WTC11 (cell line): ENCODE results near the gene MCF2L2. TPM values are rescaled to one million over a fixed set of nuclear protein-coding genes. Genes with fewer than 3 reads are reported as not detected.

ENCODE experiments used
- ATAC-seq: fragments of 200-7000 bp; cut with Tn5 transposase; 2 replicates; pipeline ENCODE4 v1.10.0; 2021; ENCODE audit warnings: mild to moderate bottlenecking, moderate library complexity
- CTCF ChIA-PET: fragments of 300-600 bp; sonication (Branson Sonifier 250); formaldehyde crosslinking; loops from one replicate; lab custom pipeline; 2021; ENCODE audit warnings: antibody characterized with exemption; lab: Charles Lee
- POLR2A ChIA-PET: fragments of 350-600 bp; sonication (Branson Sonifier 250); formaldehyde crosslinking; loops from one replicate; lab custom pipeline; 2021; ENCODE audit warnings: antibody characterized with exemption; lab: Charles Lee
- DNase-seq: peaks from one replicate; pipeline ENCODE4 v3.0.0; 2021; ENCODE audit warnings: low spot score
- H3K27ac Mint-ChIP-seq: 2 replicates; pipeline ENCODE4 v1.8.0; 2021; ENCODE audit warnings: mixed read lengths
- H3K27me3 Mint-ChIP-seq: 2 replicates; pipeline ENCODE4 v1.8.0; 2021; ENCODE audit warnings: low read depth, mild to moderate bottlenecking, moderate library complexity, mixed read lengths
- H3K36me3 Mint-ChIP-seq: 2 replicates; pipeline ENCODE4 v1.8.0; 2021; ENCODE audit warnings: mixed read lengths
- H3K4me1 Mint-ChIP-seq: 2 replicates; pipeline ENCODE4 v1.8.0; 2022; ENCODE audit warnings: mixed read lengths
- H3K4me3 Mint-ChIP-seq: 2 replicates; pipeline ENCODE4 v1.8.0; 2021; ENCODE audit warnings: mild to moderate bottlenecking, moderate library complexity, mixed read lengths
- H3K9me3 Mint-ChIP-seq: 2 replicates; pipeline ENCODE4 v1.8.0; 2021; ENCODE audit warnings: mixed read lengths
- CREB1 ChIP-seq: sonication (generic); formaldehyde crosslinking; IDR thresholded peaks from 2 replicates; pipeline ENCODE4 v1.8.0; 2023; ENCODE audit warnings: mild to moderate bottlenecking, missing genetic modification reagents
- CREM ChIP-seq: sonication (generic); formaldehyde crosslinking; IDR thresholded peaks from 2 replicates; pipeline ENCODE4 v1.8.1; 2022; ENCODE audit warnings: mild to moderate bottlenecking, missing genetic modification reagents, moderate library complexity
- NFATC4 ChIP-seq: fragments of 250-450 bp; sonication (Bioruptor Pico); IDR thresholded peaks from 2 replicates; pipeline ENCODE4 v1.9.0; 2021; ENCODE audit warnings: mild to moderate bottlenecking
- SOX15 ChIP-seq: fragments of 250-450 bp; sonication (Bioruptor Pico); IDR thresholded peaks from 2 replicates; pipeline ENCODE4 v1.9.0; 2021; ENCODE audit warnings: mild to moderate bottlenecking
- TEAD4 ChIP-seq: sonication (generic); formaldehyde crosslinking; IDR thresholded peaks from 2 replicates; pipeline ENCODE4 v1.8.0; 2022; ENCODE audit warnings: mild to moderate bottlenecking, missing genetic modification reagents
- total RNA-seq: library from RNA; stranded (reverse); gene quantifications from 3 replicates; pipeline ENCODE4 v1.2.3, GENCODE V29; 2021
- TF ChIP-seq, protein P1 (sequence below): sonication (generic); formaldehyde crosslinking; IDR thresholded peaks from 2 replicates; pipeline ENCODE4 v1.8.1; 2023; ENCODE audit warnings: mild to moderate bottlenecking, missing genetic modification reagents, borderline replicate concordance
- TF ChIP-seq, protein P2 (sequence below): sonication (generic); formaldehyde crosslinking; IDR thresholded peaks from 2 replicates; pipeline ENCODE4 v1.8.0; 2022; ENCODE audit warnings: mild to moderate bottlenecking, missing genetic modification reagents
- TF ChIP-seq, protein P3 (sequence below): sonication (generic); formaldehyde crosslinking; IDR thresholded peaks from 2 replicates; pipeline ENCODE4 v1.8.1; 2023; ENCODE audit warnings: mild to moderate bottlenecking, missing genetic modification reagents
- TF ChIP-seq, protein P4 (sequence below): fragments of 250-450 bp; sonication (Bioruptor Pico); IDR thresholded peaks from 2 replicates; pipeline ENCODE4 v1.8.0; 2021; ENCODE audit warnings: mild to moderate bottlenecking
- TF ChIP-seq, protein P5 (sequence below): sonication (generic); formaldehyde crosslinking; IDR thresholded peaks from 2 replicates; pipeline ENCODE4 v1.8.0; 2023; ENCODE audit warnings: mild to moderate bottlenecking, missing genetic modification reagents

MCF2L2 gene
- total RNA-seq, 1 experiment from 2014 or later = 7.5 TPM

DNA sequence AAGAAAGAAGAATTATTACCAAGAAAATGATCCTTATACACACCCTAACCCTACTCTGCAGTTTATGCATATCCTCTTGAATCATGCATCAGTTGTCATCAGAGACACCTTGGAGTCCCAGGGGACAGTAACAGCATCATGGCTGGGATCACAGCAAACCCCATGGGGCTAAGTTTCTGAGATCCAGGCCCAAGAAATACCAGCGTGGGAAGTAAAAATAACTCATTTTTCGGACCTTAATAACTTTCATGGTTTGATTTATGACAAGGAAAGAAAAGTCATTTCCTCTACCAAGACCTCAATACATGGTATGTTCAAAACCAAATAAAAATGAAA, 214.2 kb downstream of the MCF2L2 start (continued):
- TF ChIP-seq, protein P1, sequence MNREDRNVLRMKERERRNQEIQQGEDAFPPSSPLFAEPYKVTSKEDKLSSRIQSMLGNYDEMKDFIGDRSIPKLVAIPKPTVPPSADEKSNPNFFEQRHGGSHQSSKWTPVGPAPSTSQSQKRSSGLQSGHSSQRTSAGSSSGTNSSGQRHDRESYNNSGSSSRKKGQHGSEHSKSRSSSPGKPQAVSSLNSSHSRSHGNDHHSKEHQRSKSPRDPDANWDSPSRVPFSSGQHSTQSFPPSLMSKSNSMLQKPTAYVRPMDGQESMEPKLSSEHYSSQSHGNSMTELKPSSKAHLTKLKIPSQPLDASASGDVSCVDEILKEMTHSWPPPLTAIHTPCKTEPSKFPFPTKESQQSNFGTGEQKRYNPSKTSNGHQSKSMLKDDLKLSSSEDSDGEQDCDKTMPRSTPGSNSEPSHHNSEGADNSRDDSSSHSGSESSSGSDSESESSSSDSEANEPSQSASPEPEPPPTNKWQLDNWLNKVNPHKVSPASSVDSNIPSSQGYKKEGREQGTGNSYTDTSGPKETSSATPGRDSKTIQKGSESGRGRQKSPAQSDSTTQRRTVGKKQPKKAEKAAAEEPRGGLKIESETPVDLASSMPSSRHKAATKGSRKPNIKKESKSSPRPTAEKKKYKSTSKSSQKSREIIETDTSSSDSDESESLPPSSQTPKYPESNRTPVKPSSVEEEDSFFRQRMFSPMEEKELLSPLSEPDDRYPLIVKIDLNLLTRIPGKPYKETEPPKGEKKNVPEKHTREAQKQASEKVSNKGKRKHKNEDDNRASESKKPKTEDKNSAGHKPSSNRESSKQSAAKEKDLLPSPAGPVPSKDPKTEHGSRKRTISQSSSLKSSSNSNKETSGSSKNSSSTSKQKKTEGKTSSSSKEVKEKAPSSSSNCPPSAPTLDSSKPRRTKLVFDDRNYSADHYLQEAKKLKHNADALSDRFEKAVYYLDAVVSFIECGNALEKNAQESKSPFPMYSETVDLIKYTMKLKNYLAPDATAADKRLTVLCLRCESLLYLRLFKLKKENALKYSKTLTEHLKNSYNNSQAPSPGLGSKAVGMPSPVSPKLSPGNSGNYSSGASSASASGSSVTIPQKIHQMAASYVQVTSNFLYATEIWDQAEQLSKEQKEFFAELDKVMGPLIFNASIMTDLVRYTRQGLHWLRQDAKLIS (CRISPR knock-in tag) = no peak

DNA sequence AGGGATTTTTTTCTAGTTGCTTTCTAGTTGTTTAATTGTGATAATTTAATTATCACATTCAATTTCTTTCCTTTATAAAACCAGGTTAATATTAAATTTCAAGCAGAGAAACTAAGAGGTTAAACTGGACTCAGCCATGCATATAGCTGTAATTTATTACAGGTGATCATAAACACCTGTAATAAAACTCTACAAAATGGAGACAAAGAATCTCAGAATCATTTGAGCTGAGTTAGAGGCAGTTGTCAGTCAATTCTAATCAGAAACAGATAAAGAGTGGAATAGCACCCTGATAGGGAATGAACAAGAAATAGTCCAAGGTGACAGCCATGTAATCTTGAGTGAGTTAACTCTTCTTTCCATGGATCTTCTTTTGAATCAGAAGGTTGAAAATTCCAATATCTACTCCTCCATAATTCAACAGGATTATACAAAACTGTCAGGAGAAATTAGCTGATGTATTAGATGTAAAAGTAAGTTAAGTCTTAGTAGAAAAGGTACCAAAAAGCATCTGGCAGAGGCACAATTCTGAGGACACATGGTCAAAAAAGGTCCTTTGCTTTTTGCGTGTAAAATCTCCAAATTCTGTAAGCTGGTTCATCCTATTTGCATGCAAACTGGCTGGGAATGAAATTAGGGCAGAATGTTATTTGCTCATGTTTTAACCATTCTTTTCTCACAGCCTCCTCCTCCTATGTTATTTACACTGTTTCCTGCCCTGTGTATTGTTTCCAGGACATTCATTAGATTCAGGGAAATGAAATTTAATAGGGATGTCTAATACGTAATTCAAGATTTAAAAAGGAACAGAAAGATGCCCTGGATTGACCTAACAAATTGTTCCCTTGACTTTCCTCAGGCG, 214.8 kb downstream of the MCF2L2 start:
- TF ChIP-seq TEAD4 (CRISPR knock-in tag) (no peak), SOX15 (CRISPR knock-in tag) (no peak), NFATC4 (CRISPR knock-in tag) (no peak)
- no peak for ATAC-seq
- POLR2A ChIA-PET = interaction anchor here (0.5 kb wide), 1 partner anchor 227 kb away, joined by 3 read pairs; no protein-coding TSS in a partner anchor

DNA sequence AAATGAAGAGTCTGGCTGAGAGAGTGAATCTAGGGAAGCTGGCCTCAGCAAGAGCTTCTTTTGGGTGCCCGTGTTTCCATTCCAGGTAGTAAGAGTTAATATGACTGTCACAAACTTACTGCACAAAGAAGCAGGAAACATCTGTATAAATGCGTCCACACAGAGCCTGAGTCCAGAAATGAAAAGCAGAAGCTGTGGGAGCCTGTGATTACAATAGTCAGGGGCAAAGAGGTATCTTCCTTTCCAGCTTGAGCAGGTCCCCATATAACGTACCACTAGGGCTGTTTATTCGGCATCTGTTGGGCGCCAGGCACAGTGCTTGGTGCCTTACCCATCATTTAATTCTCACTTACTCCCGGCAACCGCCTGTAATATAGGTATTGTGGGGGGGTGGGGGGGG, 215.9 kb downstream of the MCF2L2 start:
- Mint-ChIP-seq H3K4me3 (no peak overlapping the region), H3K27ac (no peak overlapping the region), H3K4me1 (peaks cover 3% of the 10 kb centered on the region; the same call in 1 of the 2 replicates), H3K27me3 (no peaks in the 10 kb centered on the region), H3K9me3 (peaks cover 17% of the 10 kb centered on the region), H3K36me3 (peaks cover 12% of the 10 kb centered on the region; the same call in 1 of the 2 replicates)
- ATAC-seq (no peak), DNase-seq (no peak)
- ChIA-PET CTCF (interaction anchor here (0.6 to 1.2 kb wide), 2 partner anchors 34 to 75 kb away, joined by 3 to 4 read pairs; no protein-coding TSS in a partner anchor), POLR2A (no interaction called here)
- TF ChIP-seq, protein P2, sequence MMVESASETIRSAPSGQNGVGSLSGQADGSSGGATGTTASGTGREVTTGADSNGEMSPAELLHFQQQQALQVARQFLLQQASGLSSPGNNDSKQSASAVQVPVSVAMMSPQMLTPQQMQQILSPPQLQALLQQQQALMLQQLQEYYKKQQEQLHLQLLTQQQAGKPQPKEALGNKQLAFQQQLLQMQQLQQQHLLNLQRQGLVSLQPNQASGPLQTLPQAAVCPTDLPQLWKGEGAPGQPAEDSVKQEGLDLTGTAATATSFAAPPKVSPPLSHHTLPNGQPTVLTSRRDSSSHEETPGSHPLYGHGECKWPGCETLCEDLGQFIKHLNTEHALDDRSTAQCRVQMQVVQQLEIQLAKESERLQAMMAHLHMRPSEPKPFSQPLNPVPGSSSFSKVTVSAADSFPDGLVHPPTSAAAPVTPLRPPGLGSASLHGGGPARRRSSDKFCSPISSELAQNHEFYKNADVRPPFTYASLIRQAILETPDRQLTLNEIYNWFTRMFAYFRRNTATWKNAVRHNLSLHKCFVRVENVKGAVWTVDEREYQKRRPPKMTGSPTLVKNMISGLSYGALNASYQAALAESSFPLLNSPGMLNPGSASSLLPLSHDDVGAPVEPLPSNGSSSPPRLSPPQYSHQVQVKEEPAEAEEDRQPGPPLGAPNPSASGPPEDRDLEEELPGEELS (CRISPR knock-in tag) = no peak
- TF ChIP-seq, protein P3, sequence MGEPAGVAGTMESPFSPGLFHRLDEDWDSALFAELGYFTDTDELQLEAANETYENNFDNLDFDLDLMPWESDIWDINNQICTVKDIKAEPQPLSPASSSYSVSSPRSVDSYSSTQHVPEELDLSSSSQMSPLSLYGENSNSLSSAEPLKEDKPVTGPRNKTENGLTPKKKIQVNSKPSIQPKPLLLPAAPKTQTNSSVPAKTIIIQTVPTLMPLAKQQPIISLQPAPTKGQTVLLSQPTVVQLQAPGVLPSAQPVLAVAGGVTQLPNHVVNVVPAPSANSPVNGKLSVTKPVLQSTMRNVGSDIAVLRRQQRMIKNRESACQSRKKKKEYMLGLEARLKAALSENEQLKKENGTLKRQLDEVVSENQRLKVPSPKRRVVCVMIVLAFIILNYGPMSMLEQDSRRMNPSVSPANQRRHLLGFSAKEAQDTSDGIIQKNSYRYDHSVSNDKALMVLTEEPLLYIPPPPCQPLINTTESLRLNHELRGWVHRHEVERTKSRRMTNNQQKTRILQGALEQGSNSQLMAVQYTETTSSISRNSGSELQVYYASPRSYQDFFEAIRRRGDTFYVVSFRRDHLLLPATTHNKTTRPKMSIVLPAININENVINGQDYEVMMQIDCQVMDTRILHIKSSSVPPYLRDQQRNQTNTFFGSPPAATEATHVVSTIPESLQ (CRISPR knock-in tag) = no peak
- TF ChIP-seq, protein P4, sequence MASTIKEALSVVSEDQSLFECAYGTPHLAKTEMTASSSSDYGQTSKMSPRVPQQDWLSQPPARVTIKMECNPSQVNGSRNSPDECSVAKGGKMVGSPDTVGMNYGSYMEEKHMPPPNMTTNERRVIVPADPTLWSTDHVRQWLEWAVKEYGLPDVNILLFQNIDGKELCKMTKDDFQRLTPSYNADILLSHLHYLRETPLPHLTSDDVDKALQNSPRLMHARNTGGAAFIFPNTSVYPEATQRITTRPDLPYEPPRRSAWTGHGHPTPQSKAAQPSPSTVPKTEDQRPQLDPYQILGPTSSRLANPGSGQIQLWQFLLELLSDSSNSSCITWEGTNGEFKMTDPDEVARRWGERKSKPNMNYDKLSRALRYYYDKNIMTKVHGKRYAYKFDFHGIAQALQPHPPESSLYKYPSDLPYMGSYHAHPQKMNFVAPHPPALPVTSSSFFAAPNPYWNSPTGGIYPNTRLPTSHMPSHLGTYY = no peak
- TF ChIP-seq CREM (CRISPR knock-in tag) (no peak), CREB1 (CRISPR knock-in tag) (no peak)
- TF ChIP-seq, protein P1 (CRISPR knock-in tag) = no peak
- TF ChIP-seq, protein P5, sequence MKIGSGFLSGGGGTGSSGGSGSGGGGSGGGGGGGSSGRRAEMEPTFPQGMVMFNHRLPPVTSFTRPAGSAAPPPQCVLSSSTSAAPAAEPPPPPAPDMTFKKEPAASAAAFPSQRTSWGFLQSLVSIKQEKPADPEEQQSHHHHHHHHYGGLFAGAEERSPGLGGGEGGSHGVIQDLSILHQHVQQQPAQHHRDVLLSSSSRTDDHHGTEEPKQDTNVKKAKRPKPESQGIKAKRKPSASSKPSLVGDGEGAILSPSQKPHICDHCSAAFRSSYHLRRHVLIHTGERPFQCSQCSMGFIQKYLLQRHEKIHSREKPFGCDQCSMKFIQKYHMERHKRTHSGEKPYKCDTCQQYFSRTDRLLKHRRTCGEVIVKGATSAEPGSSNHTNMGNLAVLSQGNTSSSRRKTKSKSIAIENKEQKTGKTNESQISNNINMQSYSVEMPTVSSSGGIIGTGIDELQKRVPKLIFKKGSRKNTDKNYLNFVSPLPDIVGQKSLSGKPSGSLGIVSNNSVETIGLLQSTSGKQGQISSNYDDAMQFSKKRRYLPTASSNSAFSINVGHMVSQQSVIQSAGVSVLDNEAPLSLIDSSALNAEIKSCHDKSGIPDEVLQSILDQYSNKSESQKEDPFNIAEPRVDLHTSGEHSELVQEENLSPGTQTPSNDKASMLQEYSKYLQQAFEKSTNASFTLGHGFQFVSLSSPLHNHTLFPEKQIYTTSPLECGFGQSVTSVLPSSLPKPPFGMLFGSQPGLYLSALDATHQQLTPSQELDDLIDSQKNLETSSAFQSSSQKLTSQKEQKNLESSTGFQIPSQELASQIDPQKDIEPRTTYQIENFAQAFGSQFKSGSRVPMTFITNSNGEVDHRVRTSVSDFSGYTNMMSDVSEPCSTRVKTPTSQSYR (CRISPR knock-in tag) = no peak

More for the DNA sequence above, 214.8 kb downstream of the MCF2L2 start:
- DNase-seq = no peak
- Mint-ChIP-seq H3K27ac (no peak overlapping the region), H3K36me3 (peaks cover 3% of the 10 kb centered on the region; the same call in 1 of the 2 replicates), H3K4me1 (peaks cover 3% of the 10 kb centered on the region; the same call in 1 of the 2 replicates), H3K27me3 (no peaks in the 10 kb centered on the region), H3K9me3 (peaks cover 8% of the 10 kb centered on the region), H3K4me3 (no peak overlapping the region)
- CTCF ChIA-PET = no interaction called here
